Activated T-helper 9 cell treated with anti-CD3 and anti-CD28 coated beads, Interleukin-2, amount 50 U/mL, for 16 hours (primary cell): ENCODE data around the gene PRAMEF5.
"Not testable (repeated sequence)": the region's sequence is repeated elsewhere in the genome, so short reads cannot be mapped to it uniquely, and the experiment has no call there.

Source experiments
- DNase-seq: peaks from one replicate; pipeline ENCODE4 v3.0.0-alpha.2; 2020; ENCODE audit warnings: low read depth

The PRAMEF5 gene

DNA sequence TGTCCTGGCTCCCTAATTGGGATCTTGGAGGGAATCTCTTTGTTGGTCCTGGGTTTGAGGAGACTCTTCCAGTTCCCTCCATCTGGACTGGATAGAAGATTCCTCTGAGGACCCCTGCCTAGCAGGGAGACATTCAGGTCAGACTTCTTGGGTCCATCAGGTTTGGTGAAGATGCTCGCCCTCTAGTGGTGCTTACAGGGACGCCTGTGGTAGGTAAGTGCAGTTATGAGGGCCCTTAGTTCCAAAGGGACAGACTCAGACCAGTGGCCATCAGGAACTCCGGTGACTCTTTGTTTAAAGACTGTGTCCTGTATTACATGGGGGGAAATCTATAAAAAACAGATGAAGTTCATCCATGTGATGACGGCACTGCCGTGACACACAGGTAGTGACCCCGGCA is 23.0 kb downstream of the PRAMEF5 start:
- not testable (repeated sequence) for DNase-seq

- not testable (repeated sequence) for DNase-seq
Measured at GRCh38 chr1:13279617-13280016, 25.6 kb downstream of the PRAMEF5 start.

DNA sequence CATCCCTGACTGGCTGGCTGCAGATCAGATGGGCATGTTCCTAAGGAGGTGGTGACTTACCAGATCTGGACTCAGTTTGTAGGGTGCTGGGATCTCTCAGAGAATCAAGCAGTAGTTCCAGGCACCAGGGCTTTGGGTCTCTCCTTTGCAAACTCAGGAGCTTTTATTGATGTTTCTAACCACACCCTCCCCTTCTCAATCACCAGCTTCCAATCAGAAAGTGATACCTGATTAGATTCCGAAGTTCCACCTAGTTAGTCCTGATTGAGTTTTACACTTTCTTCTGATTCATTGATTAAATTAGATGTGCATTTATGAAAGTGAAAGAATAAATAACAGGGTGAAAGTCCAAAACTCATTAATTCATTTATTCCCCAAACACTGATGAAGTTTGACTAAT is 31.0 kb downstream of the PRAMEF5 start, which contains the start of gene PRAMEF8:
PRAMEF8 (minus strand) TSS at position 101 of the 400 bp plus-strand sequence. CDS start 1,046 bp downstream, outside the sequence.
- not testable (repeated sequence) for DNase-seq

- not testable (repeated sequence) for DNase-seq
Measured at GRCh38 chr1:13289030-13289429, 35.0 kb downstream of the PRAMEF5 start.

GRCh38 chr1:13297216-13297931 is 43.4 kb downstream of the PRAMEF5 start:
- DNase-seq, result not testable (repeated sequence)

DNA sequence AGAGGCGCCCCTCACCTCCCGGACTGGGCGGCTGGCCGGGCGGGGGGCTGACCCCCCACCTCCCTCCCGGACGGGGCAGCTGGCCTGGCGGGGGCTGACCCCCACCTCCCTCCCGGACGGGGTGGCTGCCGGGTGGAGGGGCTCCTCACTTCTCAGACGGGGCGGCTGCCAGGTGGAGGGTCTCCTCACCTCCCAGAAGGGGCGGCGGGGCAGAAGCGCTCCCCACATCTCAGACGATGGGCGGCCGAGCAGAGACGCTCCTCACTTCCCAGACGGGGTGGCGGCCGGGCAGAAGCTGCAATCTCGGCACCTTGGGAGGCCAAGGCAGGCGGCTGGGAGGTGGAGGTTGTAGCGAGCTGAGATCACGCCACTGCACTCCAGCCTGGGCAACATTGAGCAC is 44.7 kb downstream of the PRAMEF5 start:
- DNase-seq, result not testable (repeated sequence)

DNA sequence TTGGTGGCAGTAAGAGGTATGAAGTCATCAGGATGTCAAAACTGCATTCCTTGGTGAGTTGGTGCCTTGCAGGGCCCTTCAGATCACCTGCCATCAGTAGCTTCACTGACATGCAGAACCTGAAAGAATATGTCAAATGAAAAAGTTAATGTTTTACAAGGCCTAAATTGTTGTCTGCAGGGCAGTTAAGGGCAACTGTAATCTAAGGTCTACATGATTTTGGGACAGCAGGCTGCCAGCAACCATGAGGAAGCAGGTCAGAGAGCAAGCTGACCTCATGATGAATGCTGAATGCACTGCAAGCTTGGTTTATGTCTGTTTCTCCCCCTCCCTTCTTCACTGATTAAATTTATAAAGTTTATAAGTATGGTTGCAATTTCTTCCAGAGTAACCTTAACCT is 48.2 kb downstream of the PRAMEF5 start:
- DNase-seq, result not testable (repeated sequence)

- DNase-seq, result not testable (repeated sequence)
Measured at GRCh38 chr1:13303239-13303638, 49.2 kb downstream of the PRAMEF5 start, which contains the start of gene PRAMEF33. Gene PRAMEF33, plus strand, starts transcription at chr1:13303539. Its CDS starts 2,416 bp downstream, at chr1:13305955.
